Ovary (tissue), 9 donors: ENCODE data around the gene RTF2. TPM values are rescaled to one million over a fixed set of nuclear protein-coding genes. Genes with fewer than 3 reads are reported as not detected.

Source experiments
- DNase-seq, 5 donors: peaks; one replicate each; pipeline ENCODE4 v3.0.0-alpha.2; 2019 to 2020
- H3K27ac ChIP-seq, 2 donors: fragments of 200-600 bp; one replicate each; pipeline versions ENCODE4 v1.5.1 to v1.8.0; 2019 to 2022
- H3K27me3 ChIP-seq: fragments of 200-600 bp; one replicate; pipeline ENCODE4 v1.8.0; 2022
- H3K36me3 ChIP-seq: fragments of 200-600 bp; sonication (generic); one replicate; pipeline ENCODE4 v1.5.1; 2019
- H3K4me1 ChIP-seq: one replicate; pipeline ENCODE4 v1.8.1; 2013; ENCODE audit warnings: mild to moderate bottlenecking, moderate library complexity; ENCODE audit not compliant: insufficient read depth
- H3K4me3 ChIP-seq: fragments of 200-600 bp; sonication (generic); one replicate; pipeline ENCODE4 v1.5.1; 2017
- H3K9me3 ChIP-seq, 2 donors: fragments of 200-600 bp in 1 of 2; sonication (generic) in 1 of 2; one replicate each; pipeline versions ENCODE4 v1.5.1 to v1.8.1; 2013 to 2019; ENCODE audit warnings: mild to moderate bottlenecking in 1 of 2, moderate library complexity in 1 of 2
- CTCF ChIP-seq, 3 donors: fragments of 450-650 bp in 2 of 3; fragments of 200-600 bp in 1 of 3; IDR thresholded peaks; one replicate each; pipeline versions ENCODE4 v1.5.1 to v1.8.0; 2016 to 2022; ENCODE audit warnings: antibody characterized with exemption in 3 of 3, mild to moderate bottlenecking in 1 of 3
- EP300 ChIP-seq: sonication (generic); formaldehyde crosslinking; IDR thresholded peaks from one replicate; pipeline ENCODE4 v1.6.1; 2017; ENCODE audit warnings: antibody characterized with exemption
- POLR2A ChIP-seq: fragments of 450-650 bp; IDR thresholded peaks from one replicate; pipeline ENCODE4 v1.6.1; 2017; ENCODE audit warnings: antibody characterized with exemption, mild to moderate bottlenecking, moderate library complexity
- WGBS, 3 donors: extraction: QIAGEN DNeasy Blood & Tissue Kit in 1 of 3; methylation state at CpG; one replicate each; pipeline versions ENCODE4 v1.1.5 to v1.1.7; 2013 to 2017; 5-methylcytosine and 5-hydroxymethylcytosine counted together
- intact Hi-C, 4 donors: fragments of 100-400 bp; cut with DNase I; formaldehyde crosslinking; loops; one replicate each; pipeline versions ENCODE4 v1.11.0 to v1.15.1; 2022 to 2023
- polyA plus RNA-seq, 2 donors: library from polyadenylated mRNA; stranded (reverse); fragments of 200-250 nt in 1 of 2; fragments of 350-450 nt in 1 of 2; fragmentation: Illumina TruSeq in 1 of 2; extraction: RNeasy Lipid Tissue Mini Kit (QIAGEN cat#74804) in 1 of 2; gene quantifications; one replicate each; pipeline ENCODE4 v1.2.3, GENCODE V29; 2013 to 2014
- total RNA-seq, 7 donors: library from RNA; depleted of rRNA in 2 of 7; stranded (reverse); fragments of >200 nt in 2 of 7; fragmentation: NEBNext Ultra II Directional in 3 of 7; extraction: Animal tissue kit (Norgen Biotek cat#: 25700) in 3 of 7; gene quantifications; one replicate each; pipeline versions ENCODE4 v1.1.0 to v1.2.4, GENCODE V29; 2016 to 2023
- donor health status: DM: no; HTN: no; CAD: no; lungs with moderate emphysema.
- donor health status: DM: no; HTN: no; CAD: no.
- donor health status: Bipolar disorder and iron deficiency.
- donor health status: DM: yes; HTN: yes; CAD: no.
- donor health status: DM: no; HTN: no; CAD: no.
- donor health status: DM: yes; HTN: yes; CAD: no.

The RTF2 gene
- total and polyA plus RNA-seq, 9 donors, result 32.3 to 128 (median 86.8) TPM

- intact Hi-C loops, result loop anchor here in 1 of 4 donors (10.0 kb wide), 1 partner anchor 73 kb away; the partner anchor contains the start of genes AURKA and CSTF1
- H3K4me1 ChIP-seq, result peaks cover 7% of the 10 kb centered on the region
- no peaks in the 10 kb centered on the region for H3K9me3 ChIP-seq
- peak overlapping the region; percentile 33 to 61 for H3K27ac ChIP-seq
- no peak for TF ChIP-seq CTCF (IDR thresholded peaks at IDR 0.05)
- no peak for TF ChIP-seq POLR2A
- no peak for TF ChIP-seq EP300
- H3K36me3 ChIP-seq, result no peaks in the 10 kb centered on the region
- peak overlapping the region; percentile 72 for H3K4me3 ChIP-seq
- H3K27me3 ChIP-seq, result no peaks in the 10 kb centered on the region
- DNase-seq, result no peak
- WGBS, 3 donors, result 5 to 11% (median 8%) methylated on average over 7 of the region's 7 CpGs
Measured at GRCh38 chr20:56467968-56468315, 485 bp upstream of the RTF2 start.

GRCh38 chr20:56469077-56469449 lies 636 bp downstream of the RTF2 start:
- 20 to 26% (median 23%) methylated on average over 8 of the region's 8 CpGs for WGBS, 3 donors
- Histone ChIP-seq H3K36me3 (no peaks in the 10 kb centered on the region), H3K9me3 (no peaks in the 10 kb centered on the region), H3K4me3 (peak overlapping the region; percentile 72), H3K27me3 (no peaks in the 10 kb centered on the region), H3K27ac (no peak overlapping the region), H3K4me1 (peaks cover 7% of the 10 kb centered on the region)
- TF ChIP-seq CTCF (IDR thresholded peaks at IDR 0.05), result no peak
- TF ChIP-seq POLR2A, result no peak
- TF ChIP-seq EP300, result no peak
- no peak for DNase-seq
- intact Hi-C loops, result loop anchor here in 1 of 4 donors (10.0 kb wide), 1 partner anchor 74 kb away; the partner anchor contains the start of genes AURKA and CSTF1

GRCh38 chr20:56483970-56484369 lies 15.5 kb downstream of the RTF2 start:
- intact Hi-C loops, result no loop called here
- H3K4me1 ChIP-seq, result peaks cover 1% of the 10 kb centered on the region
- DNase-seq, result no peak
- H3K4me3 ChIP-seq, result no peak overlapping the region
- 47 to 65% (median 55%) methylated on average over 7 of the region's 7 CpGs for WGBS, 3 donors
- no peaks in the 10 kb centered on the region for H3K36me3 ChIP-seq
- no peaks in the 10 kb centered on the region for H3K9me3 ChIP-seq
- no peaks in the 10 kb centered on the region for H3K27me3 ChIP-seq
- TF ChIP-seq EP300 (no peak), CTCF (IDR thresholded peaks at IDR 0.05) (no peak), POLR2A (no peak)
- no peak overlapping the region for H3K27ac ChIP-seq

- Histone ChIP-seq H3K4me1 (no peaks in the 10 kb centered on the region), H3K27me3 (no peaks in the 10 kb centered on the region), H3K36me3 (no peaks in the 10 kb centered on the region), H3K9me3 (no peaks in the 10 kb centered on the region), H3K4me3 (no peak overlapping the region), H3K27ac (no peak overlapping the region)
- intact Hi-C loops, result no loop called here
- no peak for DNase-seq
- 85 to 86% (median 86%) methylated on average over 11 of the region's 11 CpGs for WGBS, 3 donors
- TF ChIP-seq CTCF (IDR thresholded peaks at IDR 0.05) (no peak), EP300 (no peak), POLR2A (no peak)
Measured at GRCh38 chr20:56487216-56487615, 18.8 kb downstream of the RTF2 start.
